Myocyte (in vitro differentiated cells): Measurements from ENCODE around the gene SIRT4. TPM values are rescaled to one million over a fixed set of nuclear protein-coding genes. Genes with fewer than 3 reads are reported as not detected.
A peak's percentile ranks its signal among the peaks of the same experiment; 100 is the strongest.
"Not testable (repeated sequence)": the region's sequence is repeated elsewhere in the genome, so short reads cannot be mapped to it uniquely, and the experiment has no call there.

Experiments
- DNase-seq: peaks from one replicate; pipeline ENCODE4 v3.0.0-alpha.2; 2012; ENCODE audit warnings: low read depth
- total RNA-seq: library from RNA; depleted of rRNA; stranded (reverse); fragments of >200 nt; gene quantifications from 2 replicates; pipeline ENCODE4 v1.2.3, GENCODE V29; 2014

SIRT4 gene
- total RNA-seq, 1 donor from 2014 or later: 4.5 TPM

GRCh38 chr12:120332523-120332922, 30.4 kb downstream of the SIRT4 start:
- DNase-seq: no peak

DNA sequence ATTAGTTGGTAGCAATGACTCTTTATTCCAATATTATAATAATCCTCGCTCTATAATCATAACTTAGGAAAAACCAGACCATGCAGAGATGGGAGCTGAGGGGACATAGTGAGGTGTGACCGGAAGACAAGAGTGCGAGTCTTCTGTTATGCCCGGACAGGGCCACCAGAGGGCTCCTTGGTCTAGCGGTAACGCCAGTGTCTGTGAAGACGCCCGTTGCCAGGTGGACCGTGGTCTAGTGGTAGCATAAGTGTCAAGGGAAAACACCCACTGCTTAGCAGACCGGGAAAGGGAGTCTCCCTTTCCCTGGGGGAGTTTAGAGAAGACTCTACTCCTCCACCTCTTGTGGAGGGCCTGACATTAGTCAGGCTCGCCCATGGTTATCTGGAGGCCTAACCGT, 33.3 kb downstream of the SIRT4 start:
- peak; percentile 65 for DNase-seq

DNA sequence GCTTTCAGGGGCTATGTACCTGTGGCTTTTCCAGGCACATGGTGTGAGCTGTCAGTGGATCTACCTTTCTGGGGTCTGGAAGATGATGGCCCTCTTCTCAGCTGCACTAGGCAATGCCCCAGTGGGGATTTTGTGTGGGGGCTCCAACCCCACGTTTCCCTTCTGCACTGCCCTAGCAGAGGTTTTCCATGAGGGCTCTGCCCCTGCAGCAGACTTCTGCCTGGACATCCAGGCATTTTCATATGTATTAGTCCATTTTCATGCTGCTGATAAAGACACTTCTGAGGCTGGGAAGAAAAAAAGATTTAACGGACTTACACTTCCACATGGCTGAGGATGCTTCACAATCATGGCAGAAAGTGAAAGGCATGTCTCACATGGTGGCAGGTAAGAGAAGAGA, 34.3 kb downstream of the SIRT4 start:
- DNase-seq: not testable (repeated sequence)

GRCh38 chr12:120337730-120338129, 35.6 kb downstream of the SIRT4 start:
- DNase-seq: no peak

DNA sequence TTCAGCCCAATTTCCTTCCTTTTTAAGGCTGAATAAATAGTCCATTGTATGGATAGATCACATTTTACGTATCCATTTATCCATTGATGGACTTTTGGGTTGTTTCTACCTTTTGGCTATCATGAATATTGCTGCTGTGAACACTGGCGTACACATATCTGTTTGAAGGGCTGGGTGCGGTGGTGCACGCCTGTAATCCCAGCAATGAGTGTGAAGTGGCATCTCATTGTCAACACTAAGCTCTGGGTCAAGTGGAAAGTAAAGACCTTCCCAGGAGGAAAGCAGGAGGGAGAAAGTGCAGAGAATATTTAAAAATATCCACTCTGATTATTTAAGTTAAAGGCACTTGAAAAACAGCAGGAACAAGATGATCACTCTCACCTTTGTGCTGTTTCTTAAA, 37.1 kb downstream of the SIRT4 start:
- no peak for DNase-seq

- no peak for DNase-seq
Measured at GRCh38 chr12:120342175-120343038, 40.3 kb downstream of the SIRT4 start.

GRCh38 chr12:120343039-120343537, 41.0 kb downstream of the SIRT4 start:
- DNase-seq: no peak

GRCh38 chr12:120343692-120344091, 41.6 kb downstream of the SIRT4 start:
- no peak for DNase-seq

- no peak for DNase-seq
Measured at GRCh38 chr12:120346031-120346430, 43.9 kb downstream of the SIRT4 start.

GRCh38 chr12:120346681-120347080, 44.6 kb downstream of the SIRT4 start:
- no peak for DNase-seq

DNA sequence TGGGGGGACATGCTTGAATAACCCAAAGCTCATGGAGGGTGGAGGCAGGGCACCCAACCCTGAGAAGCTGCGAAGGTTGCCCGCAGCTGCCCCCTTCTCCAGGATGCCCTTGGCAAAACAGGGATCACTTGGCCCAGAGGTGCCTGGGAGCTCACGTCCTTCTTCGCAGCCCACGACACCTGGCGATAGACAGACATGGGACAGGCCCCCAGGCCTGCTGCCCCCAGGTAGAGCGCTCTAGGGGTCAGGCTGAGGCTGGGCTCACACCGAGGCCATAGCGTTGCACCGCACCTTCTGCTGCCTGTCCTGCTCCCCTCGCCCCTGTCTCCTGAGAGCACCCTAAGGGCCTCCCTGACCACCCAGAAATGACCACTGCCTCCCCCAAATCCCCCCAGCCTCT, 45.6 kb downstream of the SIRT4 start:
- DNase-seq: no peak

DNA sequence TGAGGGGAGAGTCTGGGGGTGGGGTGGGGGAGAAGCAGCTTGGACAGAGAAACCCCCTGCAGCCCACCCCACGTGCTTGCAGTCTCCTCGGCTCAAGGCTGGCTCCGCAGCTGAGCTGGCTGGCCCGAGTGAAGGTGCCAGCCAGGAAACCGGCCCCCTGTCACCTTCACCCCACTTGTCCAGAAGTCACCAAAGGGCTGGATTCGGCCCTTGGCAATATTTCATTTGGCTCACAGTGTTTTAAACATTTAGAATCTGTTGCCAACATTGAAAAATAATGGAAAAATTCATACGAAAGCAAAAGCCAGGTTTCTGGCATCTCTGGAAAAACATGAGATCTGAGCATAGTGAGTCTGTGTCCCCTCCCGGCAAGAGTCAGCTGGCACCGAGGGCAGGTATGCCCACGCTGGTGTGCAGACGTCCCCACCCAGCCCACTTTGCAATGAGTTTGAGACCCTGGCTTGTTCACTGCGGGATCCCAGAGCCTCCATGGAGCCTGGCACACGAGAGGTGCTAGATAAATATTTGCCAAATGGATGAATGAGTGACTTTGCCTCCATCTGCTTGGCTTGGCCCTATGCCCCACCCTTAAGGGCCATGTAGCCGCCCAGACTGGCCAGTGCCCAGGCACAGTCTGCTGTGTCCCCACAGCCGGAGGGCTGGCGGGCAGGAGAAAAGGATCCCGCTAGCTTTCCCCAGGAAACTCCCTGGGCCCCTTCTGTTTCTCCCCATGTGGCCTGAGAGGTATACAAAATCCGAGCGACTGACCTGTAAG, 48.6 kb downstream of the SIRT4 start:
- DNase-seq: no peak

DNA sequence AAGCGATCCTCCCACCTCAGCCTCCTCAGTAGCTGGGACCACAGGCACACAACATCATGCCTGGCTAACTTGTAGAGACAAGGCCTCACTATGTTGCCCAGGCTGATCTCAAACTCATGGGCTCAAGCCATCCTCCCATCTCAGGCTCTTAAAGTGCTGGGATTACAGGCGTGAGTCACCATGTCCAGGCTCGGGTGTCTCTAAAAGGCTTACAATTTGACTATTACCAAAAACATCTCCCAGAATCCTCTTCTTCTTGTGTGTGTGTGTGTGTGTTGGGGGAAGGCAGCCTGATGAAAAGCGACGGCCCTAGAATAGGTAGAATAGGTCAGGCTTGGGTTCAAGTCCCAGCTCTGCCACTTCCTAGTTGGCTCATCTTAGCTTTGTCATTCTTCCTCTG, 50.0 kb downstream of the SIRT4 start:
- DNase-seq: peak; percentile 10

DNA sequence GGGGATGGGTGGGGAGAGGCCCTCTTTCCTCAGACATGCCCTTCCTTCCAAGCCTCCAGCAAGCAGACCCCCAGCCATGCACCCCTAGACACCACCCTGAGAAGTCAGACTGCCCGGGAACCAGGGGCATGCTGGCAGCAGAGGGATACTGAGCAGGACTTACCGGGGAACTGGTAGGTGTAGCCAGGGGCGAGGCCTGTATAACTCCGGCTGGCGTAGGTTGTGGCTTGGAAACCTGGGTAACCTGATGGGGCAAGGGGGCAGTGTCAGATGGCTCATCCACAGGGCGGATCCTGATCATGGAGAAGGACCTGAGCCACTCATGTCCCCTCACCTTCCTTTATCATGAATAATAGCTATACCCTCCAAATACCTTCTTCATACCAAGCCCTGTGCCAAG, 51.0 kb downstream of the SIRT4 start:
- no peak for DNase-seq

DNA sequence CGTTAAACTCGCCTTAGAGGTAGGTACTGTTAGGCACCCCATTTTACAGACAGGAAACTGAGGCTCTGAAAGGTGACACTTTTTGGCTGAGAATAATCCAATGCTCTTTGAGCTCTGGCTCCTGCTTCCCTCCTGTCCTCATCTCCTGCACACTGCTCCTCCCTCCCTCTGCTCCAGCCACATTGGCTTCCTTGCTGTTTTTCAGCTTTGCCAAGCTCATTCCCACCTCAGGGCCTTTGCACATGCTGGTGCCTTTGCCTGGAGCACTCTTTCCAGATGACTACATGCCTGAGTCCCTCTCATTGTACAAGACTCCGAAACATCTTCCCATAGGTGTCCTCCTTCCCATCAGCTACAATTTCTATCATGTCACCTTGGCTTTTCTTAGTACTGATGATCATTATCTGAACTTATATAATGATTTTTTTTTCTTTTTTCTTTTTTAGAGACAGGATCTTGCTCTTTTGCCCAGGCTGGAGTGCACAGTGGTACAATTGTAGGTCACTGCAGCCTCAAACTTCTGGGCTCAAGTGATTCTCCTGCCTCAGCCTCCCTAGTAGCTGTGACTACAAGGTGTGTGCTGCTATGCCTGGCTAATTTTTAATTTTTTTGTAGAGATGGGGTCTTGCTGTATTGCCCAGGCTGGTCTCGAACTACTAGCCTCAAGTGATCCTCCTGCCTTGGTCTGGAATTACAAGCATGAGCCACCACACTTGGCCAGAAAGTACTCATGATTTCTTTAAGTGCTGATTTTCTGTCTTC, 51.6 kb downstream of the SIRT4 start:
- DNase-seq: no peak

GRCh38 chr12:120356567-120357030, 54.5 kb downstream of the SIRT4 start:
- peak; percentile 93 for DNase-seq

DNA sequence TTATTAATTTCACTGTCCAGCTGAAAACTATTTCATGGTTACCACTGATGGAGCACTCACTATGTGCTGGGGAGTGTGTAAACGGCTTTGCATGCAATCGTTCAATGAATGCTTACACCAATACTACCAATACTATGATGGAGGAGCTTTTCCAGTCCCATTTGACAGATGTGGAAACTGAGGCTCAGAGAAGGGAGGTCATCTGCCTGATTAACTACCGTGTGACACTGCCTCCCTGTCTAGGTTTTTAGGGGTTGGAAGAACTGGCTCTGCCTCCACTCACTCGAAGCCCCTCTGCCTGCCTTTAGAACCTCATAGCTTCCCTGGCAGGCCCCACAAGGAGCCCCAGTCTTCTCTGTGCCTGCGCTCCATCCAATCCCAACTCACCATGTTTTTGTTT, 55.0 kb downstream of the SIRT4 start:
- DNase-seq: no peak

GRCh38 chr12:120358412-120359100, 56.4 kb downstream of the SIRT4 start:
- DNase-seq: no peak

- no peak for DNase-seq
Measured at GRCh38 chr12:120359128-120359527, 57.0 kb downstream of the SIRT4 start.

- DNase-seq: peak; percentile 71
Measured at GRCh38 chr12:120361506-120362208, 59.5 kb downstream of the SIRT4 start.
